Posterior vena cava (tissue), 2 donors: ENCODE data around the gene TMEM135. TPM values are rescaled to one million over a fixed set of nuclear protein-coding genes. Genes with fewer than 3 reads are reported as not detected.
"Not testable (repeated sequence)": the region's sequence is repeated elsewhere in the genome, so short reads cannot be mapped to it uniquely, and the experiment has no call there.

Experiments
- DNase-seq: peaks from one replicate; pipeline ENCODE4 v3.0.0-alpha.2; 2020; ENCODE audit warnings: low spot score
- intact Hi-C, 2 donors: fragments of 100-400 bp; cut with DNase I; formaldehyde crosslinking; loops; one replicate each; pipeline versions ENCODE4 v1.14.1 to v1.14.2; 2022 to 2023
- total RNA-seq, 2 donors: library from RNA; stranded (reverse); fragmentation: NEBNext Ultra II Directional; extraction: Animal tissue kit (Norgen Biotek cat#: 25700); gene quantifications; one replicate each; pipeline ENCODE4 v1.2.1, GENCODE V29; 2021
- donor health status: DM: yes; HTN: yes; CAD: no.
- donor health status: DM: yes; HTN: yes; CAD: no.

Gene TMEM135
- total RNA-seq, 2 donors from 2014 or later, result 16.2 to 25.2 TPM

GRCh38 chr11:87128372-87128771 is 90.6 kb downstream of the TMEM135 start:
- no peak for DNase-seq
- intact Hi-C loops, result no loop called here

DNA sequence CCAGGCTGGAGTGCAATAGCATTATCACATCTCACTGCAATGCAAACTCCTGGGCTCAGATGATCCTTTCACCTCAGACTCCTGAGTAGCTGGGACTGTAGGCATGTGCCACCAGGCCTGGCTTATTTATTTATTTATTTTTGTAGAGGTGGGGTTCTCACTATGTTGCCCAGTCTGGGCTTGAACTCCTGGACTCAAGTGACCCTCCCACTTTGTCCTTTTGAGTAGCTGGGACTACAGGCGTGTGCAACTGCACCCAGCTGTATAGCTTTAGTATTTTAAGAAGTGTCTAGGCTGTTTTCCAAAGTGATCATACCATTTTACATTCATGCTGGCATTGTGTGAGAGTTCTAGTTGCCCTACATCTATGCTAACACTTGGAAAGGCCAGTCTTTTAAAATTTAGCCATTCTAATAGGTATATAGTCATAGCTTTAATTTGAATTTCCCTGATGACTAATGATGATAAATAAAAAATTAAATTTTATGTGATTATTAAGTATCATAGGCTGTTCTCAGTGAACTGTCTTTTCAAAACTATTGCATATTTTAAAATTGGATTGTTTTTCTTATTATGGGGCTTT is 96.9 kb downstream of the TMEM135 start:
- no peak for DNase-seq
- intact Hi-C loops, result no loop called here

GRCh38 chr11:87136236-87136635 is 98.5 kb downstream of the TMEM135 start:
- no peak for DNase-seq
- intact Hi-C loops, result no loop called here

DNA sequence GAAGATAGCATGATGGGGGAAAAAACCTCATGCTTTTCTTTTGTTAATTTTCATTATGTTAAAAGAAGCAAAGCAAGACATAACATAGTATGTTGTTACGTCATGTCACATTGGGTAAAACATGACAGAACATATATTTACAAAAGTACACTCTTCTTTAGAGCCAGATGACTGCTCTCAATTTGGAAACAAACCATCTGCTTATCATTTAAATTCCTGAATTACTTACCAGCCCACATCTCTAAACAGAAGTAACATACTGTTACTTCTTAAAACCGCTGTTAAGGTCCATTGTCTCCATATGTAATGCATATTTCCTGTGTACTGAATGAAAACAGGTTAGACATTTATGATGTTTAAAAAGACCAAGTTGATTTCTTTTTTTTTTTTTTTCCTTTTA is 100.0 kb downstream of the TMEM135 start:
- intact Hi-C loops, result no loop called here

DNA sequence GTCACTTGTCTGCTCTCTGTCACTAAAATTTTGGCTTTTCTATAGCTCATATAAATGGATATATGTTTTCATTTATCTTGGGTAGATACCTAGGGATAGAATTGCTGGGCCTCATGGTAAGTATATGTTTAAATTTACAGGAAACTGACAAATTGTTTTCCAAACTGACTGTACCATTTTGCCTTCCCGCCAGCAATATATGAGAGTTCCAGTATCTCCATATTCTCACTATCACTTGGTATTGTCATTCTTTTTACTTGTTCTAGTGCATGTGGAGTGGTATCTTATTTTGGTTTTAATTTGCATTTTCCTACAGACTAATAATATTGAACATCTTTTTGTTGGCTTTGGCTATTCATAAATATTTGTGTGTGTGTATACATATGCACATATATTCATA is 101.7 kb downstream of the TMEM135 start:
- DNase-seq, result no peak
- intact Hi-C loops, result no loop called here

More for the DNA sequence above, 100.0 kb downstream of the TMEM135 start:
- DNase-seq, result no peak

GRCh38 chr11:87141322-87141721 is 103.6 kb downstream of the TMEM135 start:
- no peak for DNase-seq
- intact Hi-C loops, result no loop called here

- no peak for DNase-seq
- intact Hi-C loops, result no loop called here
These were observed 104.3 kb downstream of the TMEM135 start for GRCh38 chr11:87141980-87142514.

DNA sequence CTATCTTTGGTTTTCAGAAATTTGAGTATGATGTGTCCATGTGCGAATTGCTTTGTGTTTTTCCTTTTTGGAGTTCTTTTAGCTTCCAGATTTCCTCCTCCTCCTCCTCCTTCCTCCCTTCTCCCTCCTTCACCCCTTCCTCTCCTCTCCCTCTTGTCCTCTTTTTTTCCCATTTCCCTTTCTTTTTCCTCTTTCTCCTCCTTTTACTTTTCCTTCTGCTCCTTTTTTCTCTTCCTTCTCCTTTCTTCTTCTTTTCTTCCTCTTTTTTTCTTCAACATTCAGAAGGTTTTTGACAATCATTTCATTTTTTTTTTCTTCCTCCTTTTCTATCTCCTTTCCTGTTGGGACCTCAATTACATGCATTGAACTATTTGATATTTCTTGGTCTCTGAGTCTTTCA is 104.9 kb downstream of the TMEM135 start:
- intact Hi-C loops, result no loop called here
- no peak for DNase-seq

DNA sequence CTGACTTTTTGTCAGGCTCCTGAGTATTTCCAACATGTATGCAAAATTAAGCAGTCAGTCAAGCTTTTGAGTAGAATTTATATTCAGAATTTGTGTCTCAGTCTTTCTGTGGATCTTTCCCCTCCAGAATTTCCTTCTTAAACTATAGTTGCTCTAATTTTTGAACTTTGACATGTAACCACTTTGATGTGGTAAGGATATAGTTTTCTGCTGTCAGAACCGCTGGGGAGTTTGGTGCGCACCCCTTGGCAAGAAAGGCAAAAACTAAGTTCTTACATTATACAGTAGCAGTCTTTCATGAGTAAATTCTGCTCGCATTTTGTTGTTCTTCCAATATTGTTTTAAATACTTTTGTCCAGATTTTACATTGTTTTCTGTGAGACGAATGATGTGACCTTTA is 105.9 kb downstream of the TMEM135 start:
- DNase-seq, result no peak
- intact Hi-C loops, result no loop called here

GRCh38 chr11:87144252-87144651 is 106.5 kb downstream of the TMEM135 start:
- intact Hi-C loops, result no loop called here
- no peak for DNase-seq

- intact Hi-C loops, result no loop called here
- no peak for DNase-seq
These were observed 111.0 kb downstream of the TMEM135 start for GRCh38 chr11:87148749-87149148.

DNA sequence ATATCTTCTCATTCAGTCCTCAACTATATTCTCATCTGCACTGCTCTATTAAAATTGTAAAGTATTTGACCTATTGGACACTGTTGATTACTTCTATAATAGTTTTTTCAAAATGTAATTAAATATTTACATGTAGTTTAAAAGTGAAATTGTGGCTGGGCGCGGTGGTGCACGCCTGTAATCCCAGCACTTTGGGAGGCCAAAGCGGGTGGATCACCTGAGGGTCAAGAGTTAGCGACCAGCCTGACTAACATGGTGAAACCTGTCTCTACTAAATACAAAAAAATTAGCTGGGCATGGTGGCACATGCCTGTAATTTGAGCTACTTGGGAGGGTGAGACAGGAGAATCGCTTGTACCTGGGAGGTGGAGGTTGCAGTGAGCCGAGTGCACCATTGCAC is 112.0 kb downstream of the TMEM135 start:
- intact Hi-C loops, DNase-seq: not testable (repeated sequence)

DNA sequence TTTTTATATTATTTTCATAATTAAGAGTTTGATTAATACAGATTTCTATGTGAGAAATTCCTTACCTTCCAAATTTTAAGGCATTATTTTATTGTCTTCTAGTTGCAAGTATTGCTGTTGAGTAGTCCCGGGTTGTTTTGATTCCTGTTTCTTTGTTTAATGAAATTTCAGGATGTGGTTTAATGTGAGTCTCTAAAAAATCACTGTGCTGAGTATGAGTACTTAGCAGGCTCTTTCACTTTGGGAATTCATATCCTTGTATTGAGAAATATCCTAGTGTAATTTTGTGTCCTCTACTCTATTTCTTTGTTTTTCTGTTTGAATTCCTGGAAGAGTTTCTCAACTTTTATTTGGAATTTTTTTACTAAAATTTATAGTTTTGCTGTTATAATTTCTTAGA is 113.2 kb downstream of the TMEM135 start:
- intact Hi-C loops, result no loop called here
- no peak for DNase-seq

DNA sequence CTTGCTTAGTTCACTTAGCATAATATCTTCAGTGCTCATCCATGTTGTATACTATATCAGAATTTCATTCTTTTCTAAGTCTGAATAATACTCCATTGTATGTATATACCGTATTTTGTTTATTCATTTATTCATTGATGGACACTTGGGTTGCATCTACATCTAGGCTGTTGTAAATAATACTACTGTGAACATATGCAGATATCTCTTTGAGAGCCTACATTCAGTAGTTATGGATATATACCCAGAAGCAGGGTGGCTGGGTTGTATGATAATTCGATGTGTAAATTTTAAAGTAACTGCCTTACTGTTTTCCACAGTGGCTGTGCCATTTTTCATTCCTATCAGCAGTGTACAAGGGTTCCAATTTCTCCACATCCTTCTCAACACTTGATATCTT is 116.5 kb downstream of the TMEM135 start:
- intact Hi-C loops, result no loop called here
- no peak for DNase-seq

DNA sequence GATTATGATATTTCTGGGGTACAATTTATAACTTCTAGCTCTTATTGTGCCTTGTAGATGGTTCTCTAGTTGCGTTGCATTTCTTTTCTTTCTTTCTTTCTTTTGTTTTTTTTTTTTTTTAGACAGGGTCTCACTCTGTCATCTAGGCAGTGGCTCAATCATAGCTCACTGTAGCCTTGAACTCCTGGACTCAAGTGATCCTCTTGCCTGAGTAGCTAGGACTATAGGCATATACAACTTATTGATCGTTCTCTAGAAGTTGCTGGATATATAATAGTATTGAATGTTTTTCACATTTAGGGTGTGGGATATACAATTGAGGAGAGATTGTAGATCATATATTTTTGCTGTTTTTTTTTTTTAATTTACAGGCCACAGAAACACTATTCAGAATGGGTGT is 119.2 kb downstream of the TMEM135 start:
- no peak for DNase-seq
- intact Hi-C loops, result no loop called here

DNA sequence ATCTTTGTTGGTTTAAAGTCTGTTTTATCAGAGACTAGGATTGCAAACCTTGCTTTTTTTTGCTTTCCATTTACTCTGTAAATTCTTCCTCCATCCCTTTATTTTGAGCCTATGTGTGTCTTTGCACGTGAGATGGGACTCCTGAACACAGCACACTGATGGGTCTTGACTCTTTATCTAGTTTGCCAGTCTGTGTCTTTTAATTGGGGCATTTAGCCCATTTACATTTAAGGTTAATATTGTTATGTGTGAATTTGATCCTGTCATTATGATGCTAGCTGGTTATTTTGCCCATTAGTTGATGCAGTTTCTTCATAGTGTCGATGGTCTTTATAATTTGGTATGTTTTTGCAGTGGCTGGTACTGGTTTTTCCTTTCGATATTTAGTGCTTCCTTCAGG is 131.3 kb downstream of the TMEM135 start:
- intact Hi-C loops, DNase-seq: not testable (repeated sequence)

DNA sequence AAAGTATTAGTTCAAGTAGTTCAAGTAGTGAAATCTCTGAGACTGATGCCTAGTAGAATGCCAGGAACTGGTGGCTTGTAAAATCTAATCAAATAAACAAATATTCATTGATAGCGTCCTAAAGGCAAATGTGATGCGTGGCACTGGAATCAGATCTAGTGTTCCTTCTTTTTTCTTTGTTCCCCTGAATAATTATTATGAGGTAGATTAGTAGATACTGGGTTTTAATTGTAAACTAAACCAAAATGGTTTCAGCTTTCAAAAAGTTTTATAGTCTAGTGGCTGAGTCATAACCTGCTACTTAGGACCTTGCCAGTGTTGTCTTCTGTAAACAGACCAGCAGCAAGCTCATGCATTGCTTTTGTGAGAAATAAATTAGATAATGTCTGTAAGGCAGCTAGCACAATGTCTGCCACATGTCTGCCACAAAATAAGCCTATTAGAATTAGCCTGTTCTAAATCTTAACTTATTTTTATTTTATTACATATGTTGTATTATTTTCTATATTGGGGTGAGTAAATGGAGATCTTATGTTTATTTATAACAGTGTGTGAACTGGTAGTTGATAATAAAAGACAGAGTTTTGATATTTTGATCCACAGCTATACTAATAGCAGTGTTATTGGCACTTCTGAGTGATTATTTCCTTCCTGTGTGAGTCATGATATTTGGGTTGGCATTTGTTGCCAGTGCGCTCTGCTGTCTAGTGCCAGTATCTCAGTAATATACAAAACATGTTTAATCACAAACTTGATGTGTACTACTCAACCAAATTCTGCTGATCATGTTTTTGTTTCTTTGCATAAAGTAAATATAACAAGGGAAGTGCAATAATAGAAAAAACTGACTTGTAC is 135.7 kb downstream of the TMEM135 start:
- DNase-seq, result no peak
- intact Hi-C loops, result no loop called here

GRCh38 chr11:87174870-87175269 is 137.1 kb downstream of the TMEM135 start:
- intact Hi-C loops, result no loop called here
- no peak for DNase-seq

DNA sequence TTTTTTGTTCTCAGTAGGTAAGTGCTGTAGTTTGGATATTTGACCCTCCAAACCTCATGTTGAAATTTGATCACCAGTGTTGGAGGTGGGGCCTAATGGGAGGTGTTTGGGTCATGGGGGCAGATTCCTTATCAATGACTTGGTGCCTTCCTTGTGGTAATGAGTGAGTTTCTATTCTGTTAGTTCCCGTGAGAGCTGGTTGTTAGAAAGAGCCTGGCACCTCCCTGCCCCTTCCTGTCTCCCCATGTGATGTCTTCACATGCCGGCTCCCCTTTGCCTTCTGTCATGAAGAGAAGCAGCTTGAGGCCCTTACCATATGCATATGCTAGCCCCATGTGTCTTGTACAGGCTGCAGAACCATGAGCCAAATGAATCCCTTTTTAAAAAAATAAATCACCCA is 138.3 kb downstream of the TMEM135 start:
- DNase-seq, result no peak
- intact Hi-C loops, result no loop called here

- no peak for DNase-seq
These were observed 141.9 kb downstream of the TMEM135 start for GRCh38 chr11:87179621-87180020.

GRCh38 chr11:87180742-87181141 is 143.0 kb downstream of the TMEM135 start:
- intact Hi-C loops, result no loop called here
- DNase-seq, result no peak

More at GRCh38 chr11:87179621-87180020, 141.9 kb downstream of the TMEM135 start:
- intact Hi-C loops, result no loop called here
